ENCODE results near the gene REM2. TPM values are rescaled to one million over a fixed set of nuclear protein-coding genes. Genes with fewer than 3 reads are reported as not detected.

REM2 gene
- total RNA-seq, 1 donor from 2014 or later: 1.2 TPM

- TF ChIP-seq, protein P1, sequence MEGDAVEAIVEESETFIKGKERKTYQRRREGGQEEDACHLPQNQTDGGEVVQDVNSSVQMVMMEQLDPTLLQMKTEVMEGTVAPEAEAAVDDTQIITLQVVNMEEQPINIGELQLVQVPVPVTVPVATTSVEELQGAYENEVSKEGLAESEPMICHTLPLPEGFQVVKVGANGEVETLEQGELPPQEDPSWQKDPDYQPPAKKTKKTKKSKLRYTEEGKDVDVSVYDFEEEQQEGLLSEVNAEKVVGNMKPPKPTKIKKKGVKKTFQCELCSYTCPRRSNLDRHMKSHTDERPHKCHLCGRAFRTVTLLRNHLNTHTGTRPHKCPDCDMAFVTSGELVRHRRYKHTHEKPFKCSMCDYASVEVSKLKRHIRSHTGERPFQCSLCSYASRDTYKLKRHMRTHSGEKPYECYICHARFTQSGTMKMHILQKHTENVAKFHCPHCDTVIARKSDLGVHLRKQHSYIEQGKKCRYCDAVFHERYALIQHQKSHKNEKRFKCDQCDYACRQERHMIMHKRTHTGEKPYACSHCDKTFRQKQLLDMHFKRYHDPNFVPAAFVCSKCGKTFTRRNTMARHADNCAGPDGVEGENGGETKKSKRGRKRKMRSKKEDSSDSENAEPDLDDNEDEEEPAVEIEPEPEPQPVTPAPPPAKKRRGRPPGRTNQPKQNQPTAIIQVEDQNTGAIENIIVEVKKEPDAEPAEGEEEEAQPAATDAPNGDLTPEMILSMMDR (IDR thresholded peaks at IDR 0.05; ENCODE audit: insufficient read depth, low read length, poor library complexity, severe bottlenecking): no peak
- Histone ChIP-seq H3K36me3 (ENCODE audit: control insufficient read depth, insufficient read depth, low read length) (peaks cover 9% of the 10 kb centered on the region), H3K27me3 (ENCODE audit: control insufficient read depth, insufficient read depth, low read length) (no peaks in the 10 kb centered on the region), H3K4me3 (ENCODE audit: low read depth, low read length) (no peak overlapping the region)
- DNase-seq (ENCODE audit: low read depth): no peak
Measured at GRCh38 chr14:22878271-22879246, 4.5 kb upstream of the REM2 start.

- DNase-seq (ENCODE audit: low read depth): no peak
- TF ChIP-seq, protein P1 (IDR thresholded peaks at IDR 0.05; ENCODE audit: insufficient read depth, low read length, poor library complexity, severe bottlenecking): no peak
- Histone ChIP-seq H3K4me3 (ENCODE audit: low read depth, low read length) (no peak overlapping the region), H3K27me3 (ENCODE audit: control insufficient read depth, insufficient read depth, low read length) (no peaks in the 10 kb centered on the region), H3K36me3 (ENCODE audit: control insufficient read depth, insufficient read depth, low read length) (peaks cover 1% of the 10 kb centered on the region)
Measured at GRCh38 chr14:22882064-22882463, 958 bp upstream of the REM2 start.

DNA sequence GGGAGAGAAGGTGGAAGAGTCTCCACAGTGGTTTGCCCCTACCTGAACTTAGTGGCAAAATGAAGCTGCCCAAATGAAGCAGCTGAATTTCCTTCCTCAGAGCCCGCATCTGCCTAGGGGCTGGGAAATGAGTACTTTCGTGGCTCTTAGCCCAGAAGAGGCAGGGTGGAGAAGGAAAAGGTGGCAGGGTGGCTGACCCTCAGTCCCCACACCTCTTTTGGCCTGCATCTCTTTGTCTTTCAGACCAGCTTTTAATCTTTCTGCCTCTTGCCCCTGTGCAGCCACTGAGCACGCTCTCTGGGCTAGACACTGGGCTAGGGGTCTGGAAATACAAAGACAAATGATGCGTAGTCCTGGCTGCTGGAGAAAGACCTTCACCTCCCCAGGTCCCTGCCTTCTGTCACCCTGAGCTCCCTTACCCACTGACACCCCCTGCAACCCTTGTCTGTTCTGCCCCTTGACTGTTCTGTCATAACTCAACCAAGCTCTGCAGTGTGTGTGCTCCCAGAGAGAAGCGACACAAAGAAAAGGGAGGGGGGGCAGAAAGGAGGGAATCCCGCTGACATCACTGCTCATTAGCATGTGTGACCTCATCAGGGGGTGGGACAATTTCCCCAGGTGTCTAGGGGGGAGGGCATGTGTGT is 371 bp upstream of the REM2 start:
- no peak for DNase-seq (ENCODE audit: low read depth)
- peaks cover 1% of the 10 kb centered on the region for H3K36me3 ChIP-seq (ENCODE audit: control insufficient read depth, insufficient read depth, low read length)
- H3K27me3 ChIP-seq (ENCODE audit: control insufficient read depth, insufficient read depth, low read length): no peaks in the 10 kb centered on the region
- TF ChIP-seq, protein P1 (IDR thresholded peaks at IDR 0.05; ENCODE audit: insufficient read depth, low read length, poor library complexity, severe bottlenecking): no peak
- H3K4me3 ChIP-seq (ENCODE audit: low read depth, low read length): no peak overlapping the region

DNA sequence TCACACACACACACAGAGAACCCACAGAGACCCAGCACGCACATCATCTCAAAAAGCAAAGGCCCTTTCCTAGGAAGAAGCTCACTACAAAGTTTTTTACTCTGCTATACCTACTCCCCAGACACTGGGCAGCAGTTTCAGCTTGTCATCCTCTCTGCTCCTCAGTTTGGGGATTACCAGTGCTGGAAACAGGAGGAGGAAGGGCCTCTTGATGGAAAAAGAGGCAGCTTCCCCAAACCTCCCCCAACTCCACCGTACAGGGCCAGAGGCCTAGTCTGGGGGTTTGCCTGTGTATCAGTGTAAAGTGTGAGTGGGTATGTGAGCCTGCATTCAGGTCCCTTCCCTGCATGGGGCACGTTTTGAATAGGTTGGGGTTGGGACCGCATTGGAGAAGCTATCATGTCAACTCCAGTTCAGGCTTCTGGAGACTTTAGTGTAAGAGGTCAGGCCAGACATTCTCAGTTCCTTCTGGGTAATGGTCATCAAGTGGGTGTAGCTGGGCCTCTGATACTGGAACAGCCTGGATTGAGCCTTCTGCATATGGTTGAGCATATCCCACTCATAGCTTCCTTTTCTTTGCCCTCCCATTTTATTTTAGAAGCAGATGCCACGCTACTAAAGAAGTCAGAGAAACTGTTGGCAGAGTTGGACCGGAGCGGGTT is 1.2 kb downstream of the REM2 start:
- DNase-seq (ENCODE audit: low read depth): no peak

DNA sequence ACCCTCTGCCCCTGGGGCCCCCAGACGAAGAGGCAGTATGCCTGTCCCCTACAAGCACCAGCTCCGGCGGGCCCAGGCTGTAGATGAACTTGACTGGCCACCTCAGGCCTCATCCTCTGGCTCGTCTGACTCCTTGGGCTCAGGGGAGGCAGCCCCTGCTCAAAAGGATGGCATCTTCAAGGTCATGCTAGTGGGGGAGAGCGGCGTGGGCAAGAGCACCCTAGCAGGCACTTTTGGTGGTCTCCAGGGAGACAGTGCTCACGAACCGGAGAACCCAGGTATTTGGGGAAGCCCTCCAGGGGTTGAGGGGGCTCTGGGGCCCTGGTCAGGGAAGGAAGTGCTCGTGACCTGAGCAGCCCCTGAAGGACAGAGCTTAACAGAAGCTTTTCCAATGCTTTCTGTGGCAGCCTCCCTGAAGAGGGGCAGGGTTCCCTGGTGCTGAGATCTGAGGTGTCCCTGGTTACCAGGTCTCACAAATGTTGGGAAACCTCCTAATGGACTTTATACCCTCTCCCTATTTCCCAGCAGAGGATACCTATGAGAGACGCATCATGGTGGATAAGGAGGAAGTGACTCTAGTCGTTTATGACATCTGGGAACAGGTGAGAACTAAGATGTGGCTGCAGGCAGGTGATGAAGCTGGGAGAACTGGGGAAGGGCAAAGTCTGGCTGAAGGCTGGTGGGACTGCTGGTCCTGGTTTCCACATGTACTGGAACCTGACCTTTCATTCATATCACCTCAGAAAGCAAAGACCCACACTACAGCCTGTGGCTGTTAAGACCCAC is 1.9 kb downstream of the REM2 start:
- TF ChIP-seq, protein P1 (IDR thresholded peaks at IDR 0.05; ENCODE audit: insufficient read depth, low read length, poor library complexity, severe bottlenecking): no peak
- no peaks in the 10 kb centered on the region for H3K36me3 ChIP-seq (ENCODE audit: control insufficient read depth, insufficient read depth, low read length)

More for the DNA sequence above, 1.2 kb downstream of the REM2 start:
- Histone ChIP-seq H3K4me3 (ENCODE audit: low read depth, low read length) (no peak overlapping the region), H3K27me3 (ENCODE audit: control insufficient read depth, insufficient read depth, low read length) (no peaks in the 10 kb centered on the region), H3K36me3 (ENCODE audit: control insufficient read depth, insufficient read depth, low read length) (no peaks in the 10 kb centered on the region)
- TF ChIP-seq, protein P1 (IDR thresholded peaks at IDR 0.05; ENCODE audit: insufficient read depth, low read length, poor library complexity, severe bottlenecking): no peak

More for the DNA sequence above, 1.9 kb downstream of the REM2 start:
- H3K4me3 ChIP-seq (ENCODE audit: low read depth, low read length): no peak overlapping the region
- H3K27me3 ChIP-seq (ENCODE audit: control insufficient read depth, insufficient read depth, low read length): no peaks in the 10 kb centered on the region
- DNase-seq (ENCODE audit: low read depth): no peak
